Thyroid gland (tissue), 4 donors: ENCODE measurements around the gene PRSS2.

Experiments used
- POLR2A ChIP-seq, 2 donors: fragments of 450-650 bp; IDR thresholded peaks; one replicate each; pipeline ENCODE4 v1.6.1; 2017; ENCODE audit warnings: antibody characterized with exemption in 2 of 2, mild to moderate bottlenecking in 2 of 2, moderate library complexity in 1 of 2
- TF ChIP-seq, protein P1 (sequence below), 6 experiments: fragments of 200-600 bp in 3 of 6; fragments of 450-650 bp in 3 of 6; sonication (generic) in 3 of 6; IDR thresholded peaks; one replicate each; pipeline ENCODE4 v1.5.1; 2016 to 2019; ENCODE audit warnings: antibody characterized with exemption in 6 of 6, mild to moderate bottlenecking in 2 of 6, inconsistent platforms in 1 of 6, moderate library complexity in 1 of 6

GRCh38 chr7:142798451-142799436, 28.0 kb downstream of the PRSS2 start:
- TF ChIP-seq, protein P1, sequence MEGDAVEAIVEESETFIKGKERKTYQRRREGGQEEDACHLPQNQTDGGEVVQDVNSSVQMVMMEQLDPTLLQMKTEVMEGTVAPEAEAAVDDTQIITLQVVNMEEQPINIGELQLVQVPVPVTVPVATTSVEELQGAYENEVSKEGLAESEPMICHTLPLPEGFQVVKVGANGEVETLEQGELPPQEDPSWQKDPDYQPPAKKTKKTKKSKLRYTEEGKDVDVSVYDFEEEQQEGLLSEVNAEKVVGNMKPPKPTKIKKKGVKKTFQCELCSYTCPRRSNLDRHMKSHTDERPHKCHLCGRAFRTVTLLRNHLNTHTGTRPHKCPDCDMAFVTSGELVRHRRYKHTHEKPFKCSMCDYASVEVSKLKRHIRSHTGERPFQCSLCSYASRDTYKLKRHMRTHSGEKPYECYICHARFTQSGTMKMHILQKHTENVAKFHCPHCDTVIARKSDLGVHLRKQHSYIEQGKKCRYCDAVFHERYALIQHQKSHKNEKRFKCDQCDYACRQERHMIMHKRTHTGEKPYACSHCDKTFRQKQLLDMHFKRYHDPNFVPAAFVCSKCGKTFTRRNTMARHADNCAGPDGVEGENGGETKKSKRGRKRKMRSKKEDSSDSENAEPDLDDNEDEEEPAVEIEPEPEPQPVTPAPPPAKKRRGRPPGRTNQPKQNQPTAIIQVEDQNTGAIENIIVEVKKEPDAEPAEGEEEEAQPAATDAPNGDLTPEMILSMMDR (IDR thresholded peaks at IDR 0.05), result no peak
- TF ChIP-seq POLR2A (IDR thresholded peaks at IDR 0.05), result no peak
